Mesendoderm (in vitro differentiated cells): ENCODE measurements around the gene PTH2.
A peak's percentile ranks its signal among the peaks of the same experiment; 100 is the strongest.
"Not testable (repeated sequence)": the region's sequence is repeated elsewhere in the genome, so short reads cannot be mapped to it uniquely, and the experiment has no call there.

Experiments
- DNase-seq: peaks from one replicate; pipeline ENCODE4 v3.0.0; 2013
- H2AK5ac ChIP-seq: 2 replicates; pipeline ENCODE4 v1.6.1; 2013; ENCODE audit warnings: low read length, inconsistent platforms
- H2BK120ac ChIP-seq: 2 replicates; pipeline ENCODE4 v1.6.1; 2013; ENCODE audit warnings: low read depth, mild to moderate bottlenecking, low read length, moderate library complexity, mixed read lengths
- H2BK15ac ChIP-seq: replicated peaks from 2 replicates; pipeline ENCODE4 v1.6.1; 2013; ENCODE audit warnings: low read depth, mild to moderate bottlenecking, moderate library complexity
- H2BK5ac ChIP-seq: 2 replicates; pipeline ENCODE4 v1.6.1; 2013; ENCODE audit warnings: low read length, inconsistent platforms
- H3K18ac ChIP-seq: 2 replicates; pipeline ENCODE4 v1.6.1; 2013; ENCODE audit warnings: mild to moderate bottlenecking, low read length, mixed read lengths
- H3K23ac ChIP-seq: one replicate; pipeline ENCODE4 v1.6.1; 2013; ENCODE audit warnings: low read length
- H3K27ac ChIP-seq: 2 replicates; pipeline ENCODE4 v1.5.1; 2013; ENCODE audit warnings: low read depth, mild to moderate bottlenecking, inconsistent platforms, low read length, moderate library complexity
- H3K27me3 ChIP-seq: 2 replicates; pipeline ENCODE4 v1.6.1; 2013; ENCODE audit warnings: low read length, control low read depth, mild to moderate bottlenecking, inconsistent platforms; ENCODE audit not compliant: insufficient read depth, poor library complexity
- H3K36me3 ChIP-seq: 2 replicates; pipeline ENCODE4 v1.6.1; 2013; ENCODE audit warnings: low read length, inconsistent platforms; ENCODE audit not compliant: control insufficient read depth, insufficient read depth
- H3K4ac ChIP-seq: one replicate; pipeline ENCODE4 v1.6.1; 2013; ENCODE audit warnings: low read depth, mild to moderate bottlenecking, low read length, moderate library complexity
- H3K4me1 ChIP-seq: 2 replicates; pipeline ENCODE4 v1.6.1; 2013; ENCODE audit warnings: low read depth, low read length, inconsistent platforms; ENCODE audit not compliant: control insufficient read depth
- H3K4me2 ChIP-seq: 2 replicates; pipeline ENCODE4 v1.6.1; 2013; ENCODE audit warnings: low read length
- H3K4me3 ChIP-seq: 2 replicates; pipeline ENCODE4 v1.5.1; 2013; ENCODE audit warnings: mild to moderate bottlenecking, low read length
- H3K56ac ChIP-seq: one replicate; pipeline ENCODE4 v1.6.1; 2013; ENCODE audit warnings: low read length
- H3K79me1 ChIP-seq: 2 replicates; pipeline ENCODE4 v1.6.1; 2013; ENCODE audit warnings: low read length, inconsistent platforms
- H3K79me2 ChIP-seq: 2 replicates; pipeline ENCODE4 v1.6.1; 2013; ENCODE audit warnings: mild to moderate bottlenecking, low read length; ENCODE audit not compliant: control insufficient read depth, insufficient read depth
- H3K9ac ChIP-seq: 2 replicates; pipeline ENCODE4 v1.6.1; 2013; ENCODE audit warnings: low read length, inconsistent platforms
- H4K5ac ChIP-seq: one replicate; pipeline ENCODE4 v1.6.1; 2013; ENCODE audit warnings: low read length
- H4K8ac ChIP-seq: one replicate; pipeline ENCODE4 v1.6.1; 2013; ENCODE audit warnings: low read depth, mild to moderate bottlenecking, control low read depth, low read length, moderate library complexity
- WGBS: extraction: QIAGEN DNeasy Blood & Tissue Kit; methylation state at CpG from one replicate; pipeline ENCODE4 v1.1.7; 2013; ENCODE audit warnings: low lambda C conversion rate, missing lambda C conversion rate; ENCODE audit not compliant: insufficient coverage; ENCODE audit errors: extremely low coverage; 5-methylcytosine and 5-hydroxymethylcytosine counted together

The PTH2 gene

DNA sequence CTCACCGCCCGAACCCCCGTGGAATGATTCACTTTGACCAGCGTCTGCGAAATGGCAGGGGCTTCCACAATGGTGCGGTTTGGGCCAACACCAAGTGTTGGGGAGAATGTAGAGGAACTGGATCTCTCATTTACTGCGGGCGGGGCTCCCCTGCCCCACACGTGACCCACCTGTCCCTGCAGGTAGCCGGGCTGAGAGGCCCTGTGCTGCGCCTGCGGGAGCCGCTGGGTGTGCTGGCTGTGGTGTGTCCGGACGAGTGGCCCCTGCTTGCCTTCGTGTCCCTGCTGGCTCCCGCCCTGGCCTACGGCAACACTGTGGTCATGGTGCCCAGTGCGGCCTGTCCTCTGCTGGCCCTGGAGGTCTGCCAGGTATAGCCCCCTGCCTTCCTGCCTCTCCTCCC, 45.0 kb upstream of the PTH2 start:
- H3K4me2 ChIP-seq = no peak overlapping the region
- no CpG with 5 or more reads among the region's 19 CpGs for WGBS

GRCh38 chr19:49465371-49465770, 42.1 kb upstream of the PTH2 start:
- no peak overlapping the region for H3K4ac ChIP-seq
- no CpG with 5 or more reads among the region's 3 CpGs for WGBS
- no peak overlapping the region for H3K27ac ChIP-seq
- no peak for DNase-seq
- H3K79me1 ChIP-seq = no peaks in the 10 kb centered on the region
- no peak overlapping the region for H3K18ac ChIP-seq
- H3K23ac ChIP-seq = no peak overlapping the region
- no peak overlapping the region for H2AK5ac ChIP-seq
- no peak overlapping the region for H3K4me3 ChIP-seq
- H3K4me1 ChIP-seq = no peaks in the 10 kb centered on the region
- H4K5ac ChIP-seq = no peak overlapping the region
- H3K27me3 ChIP-seq = no peaks in the 10 kb centered on the region
- H2BK15ac ChIP-seq = no peak overlapping the region
- H3K79me2 ChIP-seq = no peaks in the 10 kb centered on the region
- no peak overlapping the region for H3K9ac ChIP-seq
- H2BK5ac ChIP-seq = no peak overlapping the region
- no peak overlapping the region for H4K8ac ChIP-seq
- H3K36me3 ChIP-seq = no peaks in the 10 kb centered on the region
- H2BK120ac ChIP-seq = no peak overlapping the region
- no peak overlapping the region for H3K4me2 ChIP-seq
- H3K56ac ChIP-seq = no peak overlapping the region

More for the DNA sequence above, 45.0 kb upstream of the PTH2 start:
- Histone ChIP-seq H2BK15ac (no peak overlapping the region), H2AK5ac (no peak overlapping the region), H3K4ac (no peak overlapping the region), H3K9ac (no peak overlapping the region), H3K23ac (no peak overlapping the region), H3K27me3 (no peaks in the 10 kb centered on the region), H3K4me3 (no peak overlapping the region), H3K27ac (peak overlapping the region; percentile 10), H4K8ac (no peak overlapping the region), H3K79me1 (no peaks in the 10 kb centered on the region), H3K79me2 (no peaks in the 10 kb centered on the region), H4K5ac (no peak overlapping the region), H3K56ac (no peak overlapping the region), H3K4me1 (no peaks in the 10 kb centered on the region), H3K18ac (no peak overlapping the region), H3K36me3 (peaks cover 2% of the 10 kb centered on the region), H2BK120ac (no peak overlapping the region), H2BK5ac (no peak overlapping the region)
- DNase-seq = no peak

GRCh38 chr19:49463960-49464740, 40.9 kb upstream of the PTH2 start:
- WGBS = no CpG with 5 or more reads among the region's 39 CpGs

GRCh38 chr19:49462492-49462891, 39.3 kb upstream of the PTH2 start:
- Histone ChIP-seq H3K4me2 (no peak overlapping the region), H3K4ac (no peak overlapping the region), H3K27ac (no peak overlapping the region), H2AK5ac (no peak overlapping the region), H3K79me2 (no peaks in the 10 kb centered on the region), H3K36me3 (no peaks in the 10 kb centered on the region), H3K4me3 (no peak overlapping the region), H3K18ac (no peak overlapping the region), H3K23ac (no peak overlapping the region), H2BK5ac (no peak overlapping the region), H3K79me1 (no peaks in the 10 kb centered on the region), H4K5ac (no peak overlapping the region), H2BK120ac (no peak overlapping the region), H3K27me3 (no peaks in the 10 kb centered on the region), H4K8ac (no peak overlapping the region), H3K9ac (no peak overlapping the region), H2BK15ac (no peak overlapping the region), H3K56ac (no peak overlapping the region), H3K4me1 (no peaks in the 10 kb centered on the region)
- no peak for DNase-seq
- WGBS = no CpG with 5 or more reads among the region's 12 CpGs

More at GRCh38 chr19:49463960-49464740, 40.9 kb upstream of the PTH2 start:
- Histone ChIP-seq H3K9ac (no peak overlapping the region), H3K23ac (no peak overlapping the region), H2BK120ac (no peak overlapping the region), H3K36me3 (no peaks in the 10 kb centered on the region), H3K79me1 (no peaks in the 10 kb centered on the region), H3K4ac (no peak overlapping the region), H3K27me3 (no peaks in the 10 kb centered on the region), H3K18ac (no peak overlapping the region), H2BK15ac (no peak overlapping the region), H3K79me2 (no peaks in the 10 kb centered on the region), H4K8ac (no peak overlapping the region), H3K27ac (no peak overlapping the region), H3K4me1 (no peaks in the 10 kb centered on the region), H3K4me2 (no peak overlapping the region), H2AK5ac (no peak overlapping the region), H2BK5ac (no peak overlapping the region), H4K5ac (no peak overlapping the region), H3K56ac (no peak overlapping the region), H3K4me3 (no peak overlapping the region)
- no peak for DNase-seq

DNA sequence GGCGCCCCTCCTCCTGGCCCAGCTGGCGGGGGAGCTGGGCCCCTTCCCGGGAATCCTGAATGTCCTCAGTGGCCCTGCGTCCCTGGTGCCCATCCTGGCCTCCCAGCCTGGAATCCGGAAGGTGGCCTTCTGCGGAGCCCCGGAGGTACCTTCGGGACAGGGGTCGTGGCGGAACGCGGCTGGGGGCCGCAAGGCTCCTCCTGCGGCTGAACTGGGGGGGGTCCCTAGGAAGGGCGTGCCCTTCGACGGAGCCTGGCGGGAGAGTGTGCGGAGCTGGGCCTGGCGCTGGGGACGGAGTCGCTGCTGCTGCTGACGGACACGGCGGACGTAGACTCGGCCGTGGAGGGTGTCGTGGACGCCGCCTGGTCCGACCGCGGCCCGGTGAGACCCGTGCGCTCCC, 38.4 kb upstream of the PTH2 start:
- H3K79me1 ChIP-seq = no peaks in the 10 kb centered on the region
- no peak overlapping the region for H3K56ac ChIP-seq
- H3K36me3 ChIP-seq = no peaks in the 10 kb centered on the region
- no peak overlapping the region for H3K27ac ChIP-seq
- no peak overlapping the region for H4K5ac ChIP-seq
- no peaks in the 10 kb centered on the region for H3K79me2 ChIP-seq
- DNase-seq = no peak
- WGBS = no CpG with 5 or more reads among the region's 37 CpGs
- no peak overlapping the region for H2BK15ac ChIP-seq
- no peak overlapping the region for H2BK120ac ChIP-seq
- no peaks in the 10 kb centered on the region for H3K27me3 ChIP-seq
- H3K4ac ChIP-seq = no peak overlapping the region
- H3K9ac ChIP-seq = no peak overlapping the region
- no peak overlapping the region for H2BK5ac ChIP-seq
- no peak overlapping the region for H3K23ac ChIP-seq
- no peak overlapping the region for H3K4me2 ChIP-seq
- H2AK5ac ChIP-seq = no peak overlapping the region
- no peak overlapping the region for H4K8ac ChIP-seq
- no peak overlapping the region for H3K4me3 ChIP-seq
- H3K18ac ChIP-seq = no peak overlapping the region
- H3K4me1 ChIP-seq = no peaks in the 10 kb centered on the region

GRCh38 chr19:49461130-49461529, 37.9 kb upstream of the PTH2 start:
- not testable (repeated sequence) for H3K18ac ChIP-seq, H3K79me1 ChIP-seq, H3K79me2 ChIP-seq, H3K27ac ChIP-seq, DNase-seq, H4K5ac ChIP-seq, H2BK120ac ChIP-seq, H3K36me3 ChIP-seq, H3K23ac ChIP-seq, H2BK15ac ChIP-seq, H2BK5ac ChIP-seq, H3K27me3 ChIP-seq, H3K56ac ChIP-seq, H2AK5ac ChIP-seq, H4K8ac ChIP-seq, H3K4ac ChIP-seq, H3K4me3 ChIP-seq, H3K4me2 ChIP-seq, H3K9ac ChIP-seq, H3K4me1 ChIP-seq
- no CpG with 5 or more reads among the region's 1 CpG for WGBS
